SKM-1 (cell line): ENCODE results near the gene HELZ2.
"Not testable (repeated sequence)": the region's sequence is repeated elsewhere in the genome, so short reads cannot be mapped to it uniquely, and the experiment has no call there.

ENCODE experiments used
- DNase-seq: peaks from one replicate; lab custom pipeline; 2025; ENCODE audit not compliant: unreplicated experiment; lab: John Stamatoyannopoulos, UW

HELZ2 gene, protein sequence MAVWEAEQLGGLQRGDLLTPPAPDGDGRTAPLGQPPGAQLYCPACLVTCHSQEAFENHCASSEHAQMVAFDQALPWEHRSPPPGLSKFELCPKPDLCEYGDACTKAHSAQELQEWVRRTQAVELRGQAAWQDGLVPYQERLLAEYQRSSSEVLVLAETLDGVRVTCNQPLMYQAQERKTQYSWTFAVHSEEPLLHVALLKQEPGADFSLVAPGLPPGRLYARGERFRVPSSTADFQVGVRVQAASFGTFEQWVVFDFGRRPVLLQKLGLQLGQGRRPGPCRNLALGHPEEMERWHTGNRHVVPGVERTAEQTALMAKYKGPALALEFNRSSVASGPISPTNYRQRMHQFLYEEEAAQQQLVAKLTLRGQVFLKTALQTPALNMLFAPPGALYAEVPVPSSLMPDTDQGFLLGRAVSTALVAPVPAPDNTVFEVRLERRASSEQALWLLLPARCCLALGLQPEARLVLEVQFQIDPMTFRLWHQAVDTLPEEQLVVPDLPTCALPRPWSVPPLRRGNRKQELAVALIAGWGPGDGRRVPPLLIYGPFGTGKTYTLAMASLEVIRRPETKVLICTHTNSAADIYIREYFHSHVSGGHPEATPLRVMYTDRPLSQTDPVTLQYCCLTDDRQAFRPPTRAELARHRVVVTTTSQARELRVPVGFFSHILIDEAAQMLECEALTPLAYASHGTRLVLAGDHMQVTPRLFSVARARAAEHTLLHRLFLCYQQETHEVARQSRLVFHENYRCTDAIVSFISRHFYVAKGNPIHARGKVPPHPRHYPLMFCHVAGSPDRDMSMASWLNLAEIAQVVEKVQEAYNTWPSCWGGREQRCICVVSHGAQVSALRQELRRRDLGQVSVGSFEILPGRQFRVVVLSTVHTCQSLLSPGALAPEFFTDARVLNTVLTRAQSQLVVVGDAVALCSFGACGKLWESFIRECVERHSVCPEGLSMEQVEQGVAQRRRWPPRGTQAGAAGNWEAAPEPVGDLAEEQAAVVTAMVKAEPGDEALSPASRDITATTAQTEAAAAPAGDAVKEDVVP (N-terminal part only)

DNA sequence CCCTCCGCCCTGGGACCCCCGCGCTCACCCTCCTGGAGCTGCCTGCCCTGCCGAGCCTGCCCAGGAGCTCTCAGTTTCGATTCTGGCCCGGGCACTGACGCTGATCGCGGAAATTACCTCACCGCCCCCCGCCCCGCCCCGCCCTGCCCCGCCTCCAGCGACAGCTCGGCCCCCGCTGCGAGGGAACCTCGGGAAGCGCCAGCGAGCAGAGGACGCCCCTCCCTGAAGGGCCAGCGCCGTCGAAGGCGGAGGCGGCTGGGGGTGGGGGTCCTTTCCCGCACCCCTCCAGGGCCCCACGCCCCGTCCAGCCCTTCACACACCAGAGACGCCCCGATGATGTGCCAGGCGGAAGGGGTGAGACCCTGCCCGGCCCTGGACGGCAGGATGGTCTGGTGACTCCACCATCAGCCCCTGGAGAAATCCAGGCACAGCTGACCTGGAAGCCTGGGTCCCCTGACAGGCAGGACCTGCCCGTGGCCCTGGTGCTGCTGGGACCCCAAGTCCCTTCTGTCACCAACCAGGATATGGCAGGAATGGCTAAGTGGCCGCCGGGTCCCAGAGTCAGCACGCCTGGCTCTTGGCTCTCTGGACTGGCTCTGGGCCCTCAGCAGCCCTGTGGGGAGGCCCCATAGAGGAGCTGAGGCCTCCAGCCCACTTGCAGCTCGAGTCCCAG lies at the start of gene HELZ2:
TSS of gene HELZ2 (minus strand) at position 84 of the 673 bp plus-strand sequence. CDS start 1,854 bp downstream, outside the sequence.
- DNase-seq, result no peak

DNA sequence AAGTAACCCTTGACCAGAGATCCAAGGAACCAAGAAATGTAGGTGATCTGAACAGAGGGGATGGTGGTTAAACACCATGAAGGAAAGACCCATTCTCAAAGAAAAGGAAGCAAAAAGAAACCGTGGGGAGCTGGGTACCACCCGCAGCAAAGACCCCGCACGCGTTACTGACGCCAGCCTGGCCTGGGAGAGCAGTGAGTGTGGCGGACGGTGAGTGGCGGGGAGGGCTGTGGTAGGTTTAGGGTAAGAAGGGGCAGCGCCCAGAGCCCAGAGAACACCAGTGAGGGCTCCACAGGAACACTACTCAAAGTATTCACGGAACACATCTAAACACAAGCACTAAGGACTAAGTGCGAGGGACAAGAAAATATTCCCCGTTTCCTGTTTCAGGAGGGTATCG lies 48.7 kb upstream of the HELZ2 start:
- no peak for DNase-seq

DNA sequence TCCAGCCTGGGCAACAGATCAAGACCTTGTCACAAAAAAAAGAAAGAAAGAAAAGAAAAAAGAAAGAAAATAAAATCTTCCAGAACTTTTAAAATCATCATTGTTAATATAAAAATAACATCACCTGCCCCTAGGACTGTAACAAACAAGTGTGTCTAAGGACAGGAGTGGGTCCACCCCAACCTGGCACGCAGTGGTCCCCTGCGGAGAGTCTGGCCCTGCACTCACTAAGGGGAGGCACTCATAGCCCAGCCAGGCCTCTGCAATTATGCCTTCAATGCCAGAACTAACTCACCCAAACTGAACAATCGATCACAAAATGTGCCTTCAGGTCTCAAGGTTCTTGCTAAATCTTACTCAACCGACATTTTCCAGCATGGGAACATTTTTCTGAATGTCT lies 48.1 kb upstream of the HELZ2 start:
- DNase-seq, result no peak

DNA sequence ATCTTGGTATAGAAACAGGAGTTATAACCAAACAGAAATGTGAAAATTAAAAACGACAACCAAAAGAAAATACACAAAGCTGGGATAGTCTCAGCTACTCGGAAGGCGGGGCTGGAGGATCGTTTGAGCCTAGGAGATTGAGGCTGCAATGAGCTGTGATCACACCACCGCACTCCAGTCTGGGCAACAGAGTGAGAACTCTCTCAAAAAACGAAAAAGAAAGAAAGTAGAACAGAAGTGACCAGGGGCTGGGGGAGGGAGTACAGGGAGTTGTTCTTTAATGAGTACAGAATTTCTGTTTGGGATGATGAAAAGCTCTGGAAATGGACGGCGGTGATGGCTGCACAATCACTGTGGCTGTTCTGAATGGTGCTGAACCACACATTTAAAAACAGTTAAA lies 47.0 kb upstream of the HELZ2 start:
- DNase-seq, result no peak

DNA sequence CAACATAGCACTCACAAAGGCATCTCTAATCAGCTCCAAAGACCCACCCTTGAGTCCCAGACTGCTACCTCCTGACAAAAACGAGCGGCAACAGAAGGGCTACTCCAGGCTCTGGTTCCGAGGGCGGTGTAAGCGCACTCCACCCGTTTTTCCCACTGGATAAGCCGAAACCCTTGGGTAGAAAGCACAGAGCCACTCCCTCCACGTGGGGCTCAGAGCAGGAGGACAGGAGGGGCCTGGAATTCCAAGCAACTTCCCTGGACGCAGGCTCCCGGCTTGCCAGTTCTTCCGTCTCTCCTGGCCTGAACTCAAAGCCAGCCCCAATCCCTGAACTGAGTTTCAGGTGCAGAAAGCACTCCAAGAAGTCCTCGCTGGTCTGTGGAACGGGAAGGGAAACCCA lies 45.5 kb upstream of the HELZ2 start:
- no peak for DNase-seq

DNA sequence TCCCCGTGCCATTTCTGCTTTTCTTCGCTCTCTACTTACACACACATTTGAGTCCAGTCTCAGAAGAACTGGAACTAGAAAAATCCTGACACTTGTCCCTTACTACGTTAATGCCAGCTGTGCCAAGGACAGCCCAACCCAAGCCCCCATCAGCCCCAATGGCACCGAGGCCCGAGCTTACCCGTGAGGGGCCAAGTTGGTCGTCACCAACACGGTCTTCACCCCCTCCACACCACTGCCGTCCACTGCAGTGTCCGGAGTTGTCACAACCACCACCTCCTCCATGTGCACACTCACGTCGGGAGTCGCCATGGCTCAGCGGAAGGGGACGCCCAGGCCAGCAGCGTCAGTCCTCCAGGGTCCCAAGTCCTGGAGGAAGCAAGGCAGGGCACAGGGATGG lies 45.0 kb upstream of the HELZ2 start:
- no peak for DNase-seq

DNA sequence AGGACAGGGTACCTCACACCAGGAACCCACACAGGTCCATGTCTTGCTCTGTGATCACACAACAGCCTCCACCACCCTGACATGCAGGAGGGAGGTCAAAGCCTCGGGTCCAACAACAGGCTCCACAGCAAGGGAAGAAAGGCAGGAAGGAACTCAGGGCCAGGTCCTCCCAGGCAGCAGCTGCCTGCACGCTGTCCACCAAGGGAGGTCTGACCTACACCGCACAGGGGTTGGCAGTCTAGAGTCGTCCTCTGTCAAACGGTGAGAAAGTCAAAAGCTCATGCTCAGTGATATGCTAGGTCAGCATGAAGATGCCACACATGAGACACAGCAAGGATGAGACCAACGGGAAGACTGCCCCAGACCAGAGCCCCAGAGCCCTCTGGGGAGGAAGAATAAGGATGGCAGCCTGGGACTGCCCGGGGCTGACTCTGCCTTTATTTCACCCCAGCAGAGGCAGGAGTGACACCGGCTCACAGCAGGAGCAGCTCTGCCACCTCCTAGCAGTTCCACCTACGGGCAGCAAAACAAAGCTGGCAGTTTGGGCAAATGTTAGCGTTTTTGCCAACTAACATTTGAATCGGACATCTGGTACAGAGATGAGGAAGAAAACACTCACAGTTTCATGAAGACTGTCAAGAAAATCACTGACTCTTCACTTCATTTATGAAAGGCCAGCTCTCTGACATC lies 44.4 kb upstream of the HELZ2 start:
- no peak for DNase-seq

DNA sequence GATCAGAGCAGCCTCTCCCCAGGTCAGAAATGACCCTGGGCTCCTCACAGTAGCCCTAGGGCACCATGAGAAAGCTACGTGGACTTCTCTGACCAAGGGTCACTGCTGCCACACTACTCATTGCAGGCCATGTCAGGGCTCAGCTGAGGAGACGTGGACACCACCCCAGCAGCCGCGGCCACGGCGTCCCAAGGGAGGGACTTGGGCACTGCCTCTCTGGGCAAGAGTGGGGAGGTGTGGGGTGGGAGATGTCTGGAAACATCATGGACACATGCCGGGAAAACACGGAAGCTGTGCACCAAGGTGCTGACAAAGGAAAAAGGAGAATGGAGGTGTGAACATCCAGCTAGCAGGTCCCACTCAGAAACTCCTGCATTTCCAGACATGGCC lies 43.8 kb upstream of the HELZ2 start:
- DNase-seq, result no peak

DNA sequence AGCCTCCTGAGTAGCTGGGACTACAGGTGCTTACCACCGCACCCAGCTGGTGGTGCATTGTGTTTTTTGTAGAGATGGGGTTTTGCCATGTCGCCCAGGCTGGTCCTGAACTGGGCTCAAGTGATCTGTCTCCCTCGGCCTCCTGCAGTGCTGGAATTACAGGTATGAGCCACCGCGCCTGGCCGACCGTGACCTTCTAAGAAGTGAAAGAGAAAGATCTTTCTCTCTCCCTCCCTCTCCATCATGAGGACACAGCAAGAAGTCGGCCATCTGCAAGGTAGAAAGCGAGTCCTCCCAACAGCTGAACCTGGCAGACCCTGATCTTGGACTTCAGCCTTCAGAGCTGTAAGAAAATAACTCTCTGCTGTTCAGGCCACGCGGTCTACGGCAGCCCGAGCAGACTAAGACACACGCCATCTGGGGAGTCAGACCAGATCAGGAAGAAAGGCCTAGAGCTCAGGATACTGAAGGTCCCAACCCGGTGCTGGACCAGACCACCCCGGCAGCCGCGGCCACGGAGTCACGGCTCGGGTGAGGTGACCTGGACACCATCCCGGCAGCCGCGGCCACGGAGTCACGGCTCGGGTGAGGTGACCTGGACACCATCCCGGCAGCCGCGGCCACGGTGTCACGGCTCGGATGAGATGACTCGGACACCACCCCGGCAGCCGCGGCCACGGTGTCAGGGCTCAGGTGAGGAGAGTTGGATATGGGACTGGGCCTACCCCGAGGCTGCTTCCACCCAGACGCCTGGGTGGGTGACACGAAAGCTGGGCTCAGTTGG lies 43.2 kb upstream of the HELZ2 start:
- DNase-seq, result no peak

DNA sequence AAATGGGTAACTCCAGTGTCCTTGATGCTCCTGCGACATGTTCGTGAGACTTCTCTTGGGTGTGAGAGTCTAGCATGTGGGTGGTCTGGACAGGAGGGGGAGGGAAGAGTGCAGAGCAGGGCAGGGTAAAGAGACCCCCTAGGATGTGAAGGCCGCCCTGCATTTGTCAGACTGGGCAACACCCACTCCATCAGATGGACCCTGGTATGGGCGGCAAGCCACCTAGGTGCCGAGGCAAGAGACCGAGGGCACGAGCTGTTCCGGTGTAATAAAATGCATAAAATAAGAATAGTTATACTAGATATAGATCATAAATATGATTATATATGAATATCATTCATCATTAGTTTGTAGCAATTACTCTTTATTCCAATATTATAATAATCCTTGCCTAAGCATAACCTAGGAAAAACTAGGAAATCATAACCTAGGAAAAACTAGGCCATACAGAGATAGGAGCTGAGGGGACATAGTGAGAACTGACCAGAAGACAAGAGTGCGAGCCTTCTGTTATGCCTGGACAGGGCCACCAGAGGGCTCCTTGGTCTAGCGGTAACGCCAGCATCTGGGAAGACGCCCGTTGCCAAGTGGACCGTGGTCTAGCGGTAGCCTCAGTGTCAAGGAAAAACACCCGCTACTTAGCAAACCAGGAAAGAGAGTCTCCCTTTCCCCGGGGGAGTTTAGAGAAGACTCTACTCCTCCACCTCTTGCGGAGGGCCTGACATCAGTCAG lies 40.0 kb upstream of the HELZ2 start:
- DNase-seq, result not testable (repeated sequence)

DNA sequence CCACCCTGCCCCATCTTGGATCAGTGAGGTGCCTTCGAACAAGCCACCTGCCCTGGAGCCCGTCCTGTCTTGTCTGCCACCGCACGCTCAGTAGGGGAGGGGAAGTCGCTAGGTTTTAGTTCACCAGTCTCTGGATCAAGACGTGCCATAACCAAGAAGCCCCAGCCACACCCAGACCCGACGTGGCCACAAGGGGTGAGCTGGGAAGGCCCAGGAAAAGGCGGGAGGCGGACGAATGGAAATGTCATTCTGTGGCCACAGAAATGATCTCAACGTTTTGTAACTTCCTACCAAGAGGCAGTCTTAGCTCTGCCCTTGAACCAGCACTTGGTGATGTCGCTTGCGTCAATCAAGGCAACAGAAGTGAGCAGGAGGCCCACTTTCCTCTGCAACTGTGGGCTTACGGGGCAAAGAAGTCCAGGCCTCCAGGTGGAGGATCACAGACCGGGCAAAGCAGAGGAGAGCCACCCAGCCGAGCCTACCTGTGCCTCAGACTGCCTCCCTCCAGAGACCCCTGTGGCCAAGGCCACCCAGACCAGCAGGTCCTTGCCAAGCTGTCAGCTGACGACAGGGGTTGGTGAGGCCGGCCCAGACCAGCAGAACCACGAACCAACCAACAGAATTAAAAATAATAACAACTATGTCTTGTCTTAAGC lies 38.4 kb upstream of the HELZ2 start:
- peak; percentile 89 for DNase-seq

DNA sequence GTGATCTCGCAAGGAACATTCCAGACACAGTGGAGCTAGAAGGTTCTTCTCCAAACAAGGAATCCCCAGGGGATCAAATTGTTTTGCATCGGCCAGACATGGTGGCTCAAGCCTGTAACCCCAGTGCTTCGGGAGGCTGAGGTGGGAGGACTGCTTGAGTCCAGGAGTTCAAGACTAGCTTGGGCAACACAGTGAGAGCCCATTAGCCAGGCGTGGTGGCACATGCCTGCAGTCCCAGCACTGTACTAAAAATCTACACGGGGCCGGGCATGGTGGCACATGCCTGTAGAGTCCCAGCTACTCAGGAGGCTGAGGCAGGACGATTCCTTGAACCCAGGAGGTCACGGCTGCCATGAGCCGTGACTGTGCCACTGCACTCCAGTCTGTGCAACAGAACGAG lies 37.6 kb upstream of the HELZ2 start:
- DNase-seq, result no peak

DNA sequence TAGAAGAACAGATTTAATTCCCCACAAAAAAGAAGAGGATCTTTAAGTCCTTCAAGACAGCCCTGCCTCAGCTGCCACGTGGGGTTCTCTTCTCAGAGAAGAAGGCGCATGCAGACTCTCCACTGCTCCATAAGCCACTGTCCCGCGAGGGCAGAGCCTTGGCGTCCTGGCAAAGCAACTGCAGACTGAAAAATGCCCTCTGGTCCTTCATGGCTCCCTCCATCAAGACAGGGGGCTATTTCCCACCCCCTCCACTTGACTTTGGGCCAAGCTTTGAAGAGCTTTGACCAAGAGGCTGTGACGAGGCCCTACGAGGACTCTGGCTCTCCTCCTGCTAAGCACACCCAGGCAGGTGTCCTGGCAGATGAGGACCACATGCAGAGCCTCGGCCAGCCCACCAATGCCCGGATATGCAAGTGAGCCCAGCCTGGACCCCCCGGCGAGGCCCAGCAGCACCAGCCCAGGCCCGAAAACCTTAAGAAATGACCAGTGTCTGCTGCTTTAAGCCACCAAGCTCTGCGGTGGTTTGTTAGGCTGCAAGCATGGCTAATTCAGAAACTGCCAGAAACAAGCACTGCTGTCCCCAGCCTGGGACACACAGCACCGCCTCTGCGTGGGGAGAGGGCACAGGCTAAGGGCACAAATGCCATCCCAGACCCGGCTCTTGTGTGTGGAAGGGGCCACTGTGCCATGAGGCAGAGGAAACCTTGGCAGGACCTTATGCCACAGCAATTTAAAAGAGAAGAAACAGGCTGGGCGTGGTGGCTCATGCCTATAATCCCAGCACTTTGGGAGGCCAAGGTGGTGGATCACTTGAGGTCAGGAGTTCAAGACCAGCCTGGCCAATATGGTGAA lies 36.8 kb upstream of the HELZ2 start:
- DNase-seq, result no peak

DNA sequence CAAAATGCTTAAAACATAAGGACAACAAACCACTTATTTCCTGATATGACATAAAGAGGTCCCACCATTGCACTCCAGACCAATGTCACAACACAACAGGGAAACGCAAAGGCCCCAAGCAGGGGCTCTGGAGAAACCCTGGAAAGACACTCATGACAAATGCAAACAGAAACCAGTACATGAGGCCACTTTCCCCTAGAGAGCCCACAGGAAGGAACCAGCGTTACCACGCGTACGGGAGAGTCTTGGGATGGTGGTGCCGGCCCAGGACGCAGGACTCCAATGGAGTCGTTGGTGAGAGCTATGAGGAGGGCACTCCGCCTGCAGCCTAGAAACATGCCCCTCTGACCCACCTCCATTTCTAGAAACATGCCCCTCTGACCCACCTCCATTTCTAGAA lies 32.6 kb upstream of the HELZ2 start:
- no peak for DNase-seq

DNA sequence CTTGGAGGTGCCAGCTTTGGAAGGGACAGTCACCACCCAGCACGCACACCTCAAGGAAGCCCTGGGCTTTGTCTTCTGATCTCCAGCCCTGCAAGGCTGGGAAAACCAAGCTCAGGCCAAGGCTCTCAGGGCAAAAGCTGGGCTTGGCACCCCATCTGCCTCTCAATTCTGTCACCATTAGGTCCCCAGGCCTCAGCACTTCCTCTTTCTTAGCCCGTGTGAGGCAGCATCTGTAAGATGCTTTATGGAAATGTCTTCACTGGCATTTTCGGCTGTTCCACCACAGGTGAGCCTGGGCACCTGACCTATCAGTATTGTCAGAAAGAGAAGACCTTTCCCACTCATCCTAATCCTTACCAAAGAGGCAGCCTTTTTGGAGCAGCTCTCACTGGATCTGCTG lies 28.3 kb upstream of the HELZ2 start:
- no peak for DNase-seq

DNA sequence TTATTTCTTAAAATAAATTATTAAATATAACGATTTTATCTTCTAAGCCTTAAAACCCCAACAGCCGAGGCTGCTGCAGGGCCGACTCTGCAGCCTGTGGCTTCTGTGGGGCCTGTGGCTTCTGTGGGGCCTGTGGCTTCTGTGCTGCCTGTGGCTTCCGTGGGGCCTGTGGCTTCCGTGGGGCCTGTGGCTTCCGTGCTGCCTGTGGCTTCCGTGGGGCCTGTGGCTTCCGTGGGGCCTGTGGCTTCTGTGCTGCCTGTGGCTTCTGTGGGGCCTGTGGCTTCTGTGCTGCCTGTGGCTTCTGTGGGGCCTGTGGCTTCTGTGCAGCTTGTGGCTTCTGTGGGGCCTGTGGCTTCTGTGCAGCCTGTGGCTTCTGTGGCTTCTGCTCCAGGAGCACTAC lies 27.6 kb upstream of the HELZ2 start:
- not testable (repeated sequence) for DNase-seq

DNA sequence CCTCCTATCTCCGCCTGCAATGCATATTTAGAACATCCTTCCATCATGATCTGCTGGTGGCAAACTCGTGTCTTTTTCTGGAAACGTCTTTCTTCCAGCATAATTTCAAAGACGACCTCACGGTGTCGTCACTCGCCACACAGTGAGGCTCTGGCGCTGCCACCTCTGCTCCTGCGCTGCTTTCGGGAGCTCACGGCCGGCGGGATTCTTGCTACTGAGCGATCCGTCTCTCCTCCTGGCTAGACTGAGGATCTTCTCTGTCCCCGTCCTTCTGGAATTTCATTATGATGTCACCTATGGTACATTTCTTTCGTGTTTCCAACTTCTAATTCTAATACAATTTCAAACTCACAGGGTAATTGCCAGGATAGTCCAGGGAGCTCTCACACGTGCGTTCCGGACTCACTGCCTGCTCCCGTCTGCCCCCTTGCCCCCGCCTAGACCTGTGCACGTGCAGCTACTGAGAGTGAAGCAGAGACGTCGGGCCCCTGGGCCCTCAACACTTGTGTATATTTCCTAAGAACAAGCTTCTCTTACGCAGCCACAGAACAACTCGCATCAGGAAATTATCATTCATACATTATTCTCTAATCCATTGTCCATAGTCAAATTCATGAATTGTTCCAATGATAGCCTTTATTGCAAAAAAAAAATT lies 25.5 kb upstream of the HELZ2 start:
- no peak for DNase-seq
